SKM-1 treated with dmso at 0.1 percent for 144 hours (cell line): ENCODE measurements around the gene PHLDB3.

ENCODE experiments used
- DNase-seq: peaks from one replicate; lab custom pipeline; 2025; ENCODE audit not compliant: unreplicated experiment; lab: John Stamatoyannopoulos, UW

PHLDB3 gene

DNA sequence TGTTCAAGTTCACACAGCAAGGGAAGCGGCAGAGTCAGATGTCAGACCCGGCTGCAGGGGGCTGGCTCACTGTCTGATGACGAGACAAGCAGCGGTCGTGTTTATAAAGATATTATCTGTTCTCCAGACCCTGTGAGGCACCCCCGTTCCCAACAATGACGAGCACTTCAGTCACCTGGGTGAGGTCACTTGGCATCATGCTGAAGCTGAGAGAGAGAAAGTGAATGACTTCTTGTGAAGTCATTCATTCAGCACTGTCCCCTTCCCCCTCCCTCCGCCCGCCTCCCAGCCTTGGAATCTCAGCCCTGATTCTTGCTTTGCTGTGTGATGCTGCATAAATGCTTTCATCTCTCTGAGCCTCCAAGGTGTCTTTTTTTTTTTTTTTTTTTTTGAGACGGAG is 34.3 kb downstream of the PHLDB3 start:
- no peak for DNase-seq

DNA sequence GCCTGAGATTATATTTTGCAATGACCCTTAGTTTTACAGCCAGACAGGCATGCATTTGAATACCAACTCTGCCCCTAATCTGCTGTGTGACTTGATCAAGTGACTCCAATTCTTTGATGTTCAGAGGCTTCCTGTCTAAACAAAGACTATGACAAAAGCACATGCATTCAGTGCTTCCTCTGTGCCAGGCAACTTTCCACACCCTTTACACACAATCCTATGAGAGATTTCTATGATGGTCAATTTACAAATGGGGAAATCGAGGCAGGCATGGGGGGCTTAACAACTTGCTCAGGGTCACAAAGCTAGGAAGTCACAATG is 35.4 kb downstream of the PHLDB3 start:
- no peak for DNase-seq

DNA sequence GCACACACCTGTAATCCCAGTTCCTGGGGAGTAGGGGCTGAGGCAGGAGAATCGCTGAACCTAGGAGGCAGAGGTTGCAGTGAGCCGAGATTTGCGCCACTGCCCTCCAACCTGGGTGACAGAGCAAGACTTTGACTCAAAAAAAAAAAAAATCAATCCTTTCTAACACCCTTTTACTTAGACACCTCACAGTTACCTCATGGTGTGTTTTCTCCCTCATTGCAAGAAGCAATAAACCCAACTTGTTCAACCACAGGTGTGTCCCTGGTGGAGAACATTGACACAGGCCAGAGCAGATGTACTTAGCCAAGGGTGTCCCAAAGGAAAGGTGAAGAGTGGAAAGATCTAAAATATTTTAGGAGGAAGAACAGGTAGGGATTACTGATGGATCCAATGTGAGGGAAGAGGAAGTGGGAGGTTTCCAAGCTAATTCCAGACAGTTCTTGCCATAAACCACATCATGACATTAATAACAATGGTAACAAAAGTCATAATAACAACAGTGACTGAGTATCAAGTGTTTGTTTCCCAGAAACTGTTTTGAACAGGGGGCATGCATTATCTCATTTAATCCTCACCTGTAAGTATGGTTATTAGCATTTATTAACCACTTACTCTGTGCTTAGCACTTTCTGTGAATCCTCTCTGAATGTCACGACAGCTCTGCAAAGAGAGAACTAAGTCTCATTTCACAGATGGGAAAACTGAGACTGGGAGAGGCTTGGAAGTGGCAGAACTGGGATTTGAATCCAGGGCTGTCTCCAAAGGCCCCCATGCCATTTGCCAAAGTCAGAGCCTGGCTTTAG is 36.0 kb downstream of the PHLDB3 start:
- DNase-seq: no peak

DNA sequence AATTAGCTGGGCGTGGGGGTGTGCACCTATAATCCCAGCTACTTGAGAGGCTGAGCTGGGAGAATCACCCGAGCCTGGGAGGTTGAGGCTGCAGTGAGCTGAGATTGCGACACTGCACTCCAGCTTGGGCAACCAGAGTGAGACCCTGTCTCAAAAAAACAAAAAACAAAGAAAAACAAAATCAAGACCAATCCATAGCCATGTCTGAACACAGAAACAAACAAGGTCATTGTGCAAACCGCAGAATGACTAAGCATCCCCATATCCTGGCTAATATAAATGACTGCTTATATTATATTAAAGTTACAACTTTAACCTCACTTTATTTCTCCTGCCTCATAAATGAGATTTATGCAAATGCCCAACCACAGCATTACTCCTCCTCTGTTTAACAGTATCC is 36.8 kb downstream of the PHLDB3 start:
- no peak for DNase-seq

DNA sequence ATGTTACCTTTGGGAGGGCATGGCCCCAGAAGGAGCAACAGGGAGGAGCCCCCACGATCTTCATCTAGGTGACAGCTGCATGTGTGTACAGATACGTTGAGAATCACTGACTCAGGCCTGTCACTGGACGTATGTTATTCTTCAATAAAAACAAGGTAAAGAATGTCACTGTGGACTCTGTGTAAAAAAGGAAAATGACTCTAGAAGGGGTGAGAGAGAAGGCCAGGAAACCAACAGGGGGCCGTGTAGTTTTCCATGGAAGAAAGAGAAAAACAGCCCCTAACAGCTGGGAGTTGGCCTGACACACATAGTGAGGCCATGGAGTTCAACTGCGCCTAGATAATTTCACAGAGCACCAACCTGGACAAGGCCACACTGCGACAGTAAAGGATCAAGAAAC is 37.3 kb downstream of the PHLDB3 start:
- DNase-seq: no peak

DNA sequence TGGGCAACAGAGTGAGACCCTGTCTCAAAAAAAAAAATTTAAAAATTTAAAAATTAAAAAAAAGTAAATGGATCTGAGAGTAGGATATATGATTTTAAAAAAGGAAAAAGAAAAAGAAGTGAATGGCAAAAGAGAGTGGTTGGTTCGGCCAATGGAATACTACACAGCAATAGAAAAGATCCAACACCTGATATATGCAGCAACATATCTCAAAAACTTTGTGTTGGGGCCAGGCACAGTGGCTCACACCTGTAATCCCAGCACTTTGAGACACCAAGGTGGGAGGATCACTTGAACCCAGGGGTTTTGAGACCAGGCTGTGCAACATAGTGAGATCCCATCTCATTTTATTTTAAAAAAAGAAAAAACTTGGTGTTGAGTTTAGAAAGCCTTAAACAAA is 37.8 kb downstream of the PHLDB3 start:
- no peak for DNase-seq

DNA sequence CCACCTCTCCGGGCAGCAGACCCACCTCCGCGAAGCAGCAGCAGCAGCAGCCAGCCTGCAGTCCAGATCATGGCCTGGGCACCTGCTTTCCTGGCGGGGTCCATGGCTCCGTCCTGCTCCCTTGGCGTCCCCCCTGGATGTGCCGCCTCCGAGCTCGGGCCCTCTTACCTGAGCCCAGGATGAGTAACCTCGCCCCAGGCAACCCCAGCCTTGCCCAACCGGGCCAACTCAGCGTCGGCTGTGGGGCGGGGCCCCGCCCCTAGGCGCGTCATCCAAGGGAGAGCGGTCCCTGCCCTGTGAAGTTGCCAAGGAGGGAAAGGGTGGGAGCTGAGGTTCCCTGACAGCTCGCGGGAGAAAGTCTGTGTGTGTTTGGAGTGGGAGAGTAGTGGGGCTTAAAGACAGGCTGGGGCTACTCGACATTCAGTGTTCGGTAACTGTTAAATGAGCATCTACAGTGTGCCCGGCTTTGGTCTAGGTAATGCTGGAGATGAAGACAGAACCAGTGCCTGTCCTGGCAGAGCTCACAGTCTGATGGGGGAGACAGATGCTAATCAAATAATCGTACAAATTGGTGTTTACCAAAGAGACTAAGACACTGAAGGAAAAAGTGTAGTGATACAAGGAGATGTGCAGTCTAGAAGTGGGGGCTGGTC is 39.0 kb downstream of the PHLDB3 start, which contains the start of gene LYPD3:
Gene LYPD3, minus strand, starts transcription at position 141 of the 653 bp plus-strand sequence. Its CDS starts 37 bp downstream, at position 104.
- DNase-seq: no peak

DNA sequence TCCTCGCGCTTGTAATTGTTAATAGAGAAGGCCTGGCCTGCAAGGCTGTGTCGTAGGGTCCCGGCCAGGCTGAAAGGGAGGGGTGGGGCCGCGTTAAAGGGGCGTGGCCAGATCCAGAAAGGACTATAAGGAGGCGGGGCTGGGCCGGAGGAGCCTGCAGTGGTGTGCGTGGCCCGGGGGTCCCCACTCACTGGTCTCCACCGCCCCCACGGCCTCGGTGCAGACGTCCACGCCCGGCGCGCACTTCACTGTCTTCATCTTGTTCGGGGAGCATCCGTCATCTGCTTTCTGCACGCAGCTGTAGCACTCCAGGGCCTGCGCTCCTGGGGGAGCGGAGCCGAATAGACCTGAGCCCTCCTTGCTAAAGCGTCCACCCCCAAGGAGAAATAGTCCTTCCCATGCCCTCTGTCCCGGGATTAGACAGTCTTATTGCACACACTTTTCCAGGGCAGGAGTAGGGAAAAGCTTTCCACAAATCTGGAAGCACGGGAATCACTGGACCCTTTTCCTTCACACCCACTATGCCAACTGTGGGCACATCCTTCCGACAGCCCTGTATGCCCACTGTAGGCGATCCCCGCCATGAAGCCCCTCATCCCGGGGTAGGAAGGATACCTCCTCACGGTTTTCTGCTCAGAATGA is 40.3 kb downstream of the PHLDB3 start:
- no peak for DNase-seq

DNA sequence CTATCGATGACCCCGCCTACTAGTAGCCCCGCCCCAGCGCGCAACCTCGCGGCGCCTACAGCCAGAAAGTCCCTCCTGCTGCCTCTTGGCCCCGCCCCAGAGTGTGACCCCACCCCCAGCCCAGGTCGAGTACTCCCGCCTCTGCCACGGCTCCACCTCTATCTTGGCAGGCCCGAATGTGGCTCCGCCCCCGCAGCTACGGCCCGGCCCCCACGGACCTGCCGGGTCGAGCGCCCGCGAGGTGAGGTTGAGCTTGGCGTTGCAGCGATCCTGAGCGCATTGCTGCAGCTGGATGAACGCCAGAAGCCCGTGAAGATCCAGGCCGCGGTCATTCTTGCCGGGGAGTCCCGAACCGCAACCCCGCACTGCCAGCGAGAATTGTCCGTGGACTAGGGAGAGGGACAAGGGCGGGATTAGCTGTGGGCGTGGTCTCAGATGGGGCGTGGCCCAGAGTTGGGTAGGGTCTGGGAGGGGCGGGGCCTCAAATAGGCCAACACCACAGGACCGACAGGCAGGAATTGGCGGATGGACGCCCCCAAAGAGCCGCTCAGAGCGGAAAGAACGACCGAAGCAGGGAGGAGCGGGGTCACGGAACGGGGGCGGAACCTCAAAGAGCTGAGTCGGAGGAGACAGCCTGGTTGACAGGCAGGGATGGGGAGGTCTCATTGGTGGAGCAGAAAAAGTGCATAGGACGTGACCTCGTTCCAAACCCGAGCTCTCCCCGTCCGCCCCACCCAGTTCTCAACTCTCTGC is 41.0 kb downstream of the PHLDB3 start:
- peak; percentile 70 for DNase-seq

DNA sequence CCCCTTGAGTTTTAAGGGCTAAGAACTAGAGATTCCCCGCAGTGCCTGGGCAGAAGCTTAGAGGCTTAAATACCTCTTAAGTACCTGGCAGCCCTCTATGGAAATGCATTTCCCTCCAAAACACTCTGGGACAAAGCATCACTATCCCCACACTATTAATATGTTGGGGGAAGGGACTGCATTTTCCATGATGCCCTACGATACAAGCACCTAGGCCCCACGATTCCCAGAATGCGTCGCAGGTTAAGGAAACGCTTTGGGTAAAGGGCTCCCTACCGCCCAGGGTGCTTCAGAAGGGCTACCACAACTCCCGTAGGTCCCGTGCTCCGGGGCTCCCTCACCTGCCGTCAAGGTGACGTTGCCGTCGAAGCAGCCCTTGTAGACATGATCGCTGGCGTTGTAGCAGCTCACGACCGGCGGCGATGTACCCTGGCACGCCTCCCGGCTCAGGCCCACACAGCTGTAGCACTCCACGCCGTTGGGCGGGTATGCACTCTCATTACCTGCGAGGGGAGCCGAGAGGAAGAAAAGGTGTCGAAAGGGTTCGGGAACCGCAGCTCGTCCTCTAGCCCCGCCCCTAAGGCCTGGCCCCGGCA is 41.7 kb downstream of the PHLDB3 start:
- DNase-seq: no peak

DNA sequence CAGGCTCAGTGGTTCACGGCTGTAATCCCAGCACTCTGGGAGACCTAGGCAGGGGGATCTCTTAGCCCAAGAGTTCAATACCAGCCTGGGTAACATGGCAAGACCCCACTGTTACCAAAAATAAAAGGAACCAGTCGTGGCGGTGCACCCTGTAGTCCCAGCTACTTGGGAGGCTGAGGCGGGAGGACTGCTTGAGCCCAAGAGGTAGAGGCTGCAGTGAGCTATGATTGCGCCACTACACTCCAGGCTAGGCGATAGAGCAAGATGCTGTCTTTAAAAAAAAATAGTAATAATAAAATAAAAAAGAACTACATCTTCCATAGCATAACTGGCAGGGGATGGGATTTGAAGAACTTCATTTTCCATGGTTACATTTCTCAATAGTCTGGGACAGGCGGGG is 42.2 kb downstream of the PHLDB3 start:
- DNase-seq: no peak

DNA sequence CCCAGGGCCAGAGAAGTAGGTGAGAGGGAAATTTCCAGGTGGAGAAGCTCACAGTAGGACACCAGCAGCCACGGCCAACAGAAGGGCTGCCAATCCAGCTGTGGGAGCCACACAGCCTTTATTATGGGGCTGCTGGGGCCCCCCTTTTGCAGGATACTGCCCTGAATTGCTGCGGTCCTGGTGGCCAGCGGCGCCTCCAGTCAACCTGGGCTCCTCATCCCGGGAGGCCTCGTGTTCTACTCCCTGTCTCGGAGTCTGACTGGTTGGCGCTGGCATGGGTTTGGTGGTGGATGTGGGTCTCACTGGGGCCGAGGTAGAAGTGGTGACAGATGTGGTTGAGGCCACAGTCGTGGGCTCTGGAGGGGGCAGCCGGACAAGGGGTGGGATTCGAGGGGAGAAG is 43.2 kb downstream of the PHLDB3 start:
- DNase-seq: no peak

DNA sequence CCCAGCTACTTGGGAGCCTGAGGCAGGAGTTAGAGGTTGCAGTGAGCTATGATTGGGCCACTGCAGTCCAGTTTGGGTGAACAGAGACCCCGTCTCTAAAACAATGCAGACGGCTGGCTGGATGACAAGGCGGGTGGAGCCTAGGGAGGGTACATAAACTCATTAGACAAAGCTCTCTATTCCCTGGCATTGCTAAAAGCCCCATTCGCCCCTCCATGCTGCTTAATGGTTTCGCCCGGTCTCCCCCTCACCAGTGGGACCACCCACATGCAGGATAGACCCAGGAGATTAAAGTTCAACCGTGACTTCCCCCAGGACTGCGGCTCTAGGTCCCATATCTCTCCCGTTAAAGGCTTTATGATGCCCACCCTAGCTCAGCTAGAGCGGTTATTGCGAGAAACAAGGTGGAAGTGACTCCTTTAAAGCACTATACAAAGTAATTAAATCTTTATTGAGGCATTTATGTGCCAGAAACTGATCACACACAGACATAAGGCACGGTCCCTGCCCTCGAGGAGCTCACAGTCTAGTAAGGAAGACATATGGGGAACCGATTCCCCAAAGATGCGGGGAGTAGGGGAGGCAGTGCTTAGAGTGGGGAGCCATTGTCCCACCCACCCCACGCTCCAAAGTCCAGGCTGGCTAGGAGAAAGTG is 44.1 kb downstream of the PHLDB3 start:
- no peak for DNase-seq

DNA sequence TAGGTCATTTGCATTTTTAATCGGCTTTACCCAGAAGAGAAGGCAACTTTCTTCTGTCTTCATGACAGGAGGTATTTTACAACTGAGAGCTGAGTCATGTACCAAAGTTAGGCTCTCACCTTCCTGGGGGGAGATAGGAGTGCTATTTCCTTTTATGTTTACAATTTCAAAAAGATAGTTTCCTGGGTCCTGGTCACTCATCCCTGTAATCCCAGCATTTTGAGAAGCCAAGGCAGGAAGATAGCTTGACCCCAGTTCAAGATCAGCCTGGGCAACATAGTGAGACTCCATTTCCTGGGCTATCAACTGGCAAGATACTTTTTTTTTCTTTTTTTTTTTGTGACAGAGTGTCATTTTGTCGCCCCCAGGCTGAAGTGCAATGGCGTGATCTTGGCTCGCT is 46.7 kb downstream of the PHLDB3 start:
- DNase-seq: no peak

DNA sequence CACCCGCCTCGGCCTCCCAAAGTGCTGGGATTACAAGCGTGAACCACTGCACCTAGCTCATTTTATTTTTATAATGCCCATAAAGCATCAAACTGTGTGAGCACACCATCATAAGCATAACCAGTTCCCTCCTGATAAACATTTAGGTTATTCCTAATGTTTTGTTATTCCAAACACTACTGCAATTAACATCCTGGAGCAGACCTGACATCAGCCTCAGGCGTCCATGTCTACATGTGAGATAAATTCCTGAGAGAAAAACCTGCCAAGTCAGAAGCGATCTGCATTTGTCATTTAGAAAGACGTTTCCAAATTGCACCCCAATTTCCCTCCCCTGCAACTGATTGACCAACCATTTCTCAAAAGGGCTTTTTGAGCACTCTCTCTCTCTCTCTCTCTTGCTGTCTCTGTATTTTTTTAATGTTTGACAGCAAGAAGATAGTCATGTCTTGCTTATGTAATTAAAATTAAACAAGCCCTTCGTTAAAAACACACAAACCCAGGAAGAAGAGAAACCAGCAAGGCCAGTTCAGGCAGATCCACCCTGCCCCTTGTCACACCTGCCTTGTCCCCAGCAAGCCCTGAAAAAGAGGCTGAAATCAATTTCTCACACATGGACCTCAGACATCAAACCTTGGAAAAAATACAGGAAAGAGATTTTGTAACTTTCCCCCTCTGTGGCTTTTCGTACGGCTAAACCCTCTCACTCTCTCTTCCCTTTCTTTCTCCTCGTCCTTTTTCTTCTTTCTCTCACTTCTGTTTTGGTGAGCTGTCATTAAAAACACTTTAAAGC is 49.0 kb downstream of the PHLDB3 start:
- no peak for DNase-seq

DNA sequence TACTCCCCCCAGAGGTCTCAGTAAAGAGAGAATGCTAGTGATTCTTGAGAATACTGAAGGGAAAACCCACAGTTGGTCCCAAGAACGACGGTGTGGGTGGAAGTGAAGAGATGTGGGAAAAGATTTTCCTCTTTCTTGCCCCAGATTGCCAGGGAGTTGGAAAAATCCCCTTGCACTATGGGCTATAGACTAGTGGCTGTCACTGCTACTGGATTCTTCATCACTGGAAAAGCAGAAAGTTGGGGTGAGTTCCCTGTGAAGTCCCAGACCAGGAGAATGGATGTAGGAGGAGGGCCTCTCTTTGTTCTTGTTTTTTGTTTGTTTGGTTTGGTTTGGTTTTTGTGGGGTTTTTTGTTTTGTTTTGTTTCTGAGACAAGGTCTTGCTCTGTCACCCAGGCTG is 50.5 kb downstream of the PHLDB3 start:
- no peak for DNase-seq

DNA sequence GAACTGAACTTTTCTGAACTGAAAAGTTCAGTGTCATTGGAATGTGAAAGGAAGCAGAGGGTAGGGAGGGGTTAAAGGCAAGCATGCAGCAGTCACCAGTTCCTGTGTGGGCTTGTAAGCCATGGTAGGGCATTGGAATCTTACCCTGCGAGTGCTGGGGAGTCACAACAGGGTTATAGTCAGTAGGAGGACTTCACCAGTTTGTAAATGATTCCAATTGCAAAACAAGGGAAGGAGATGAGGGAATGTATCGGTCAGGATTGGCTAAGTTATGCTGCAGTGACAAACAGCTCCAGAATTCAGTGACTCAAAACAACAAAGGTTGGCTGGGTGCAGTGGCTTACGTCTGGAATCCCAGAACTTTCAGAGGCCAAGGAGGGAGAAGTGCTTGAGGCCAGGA is 52.0 kb downstream of the PHLDB3 start:
- no peak for DNase-seq

DNA sequence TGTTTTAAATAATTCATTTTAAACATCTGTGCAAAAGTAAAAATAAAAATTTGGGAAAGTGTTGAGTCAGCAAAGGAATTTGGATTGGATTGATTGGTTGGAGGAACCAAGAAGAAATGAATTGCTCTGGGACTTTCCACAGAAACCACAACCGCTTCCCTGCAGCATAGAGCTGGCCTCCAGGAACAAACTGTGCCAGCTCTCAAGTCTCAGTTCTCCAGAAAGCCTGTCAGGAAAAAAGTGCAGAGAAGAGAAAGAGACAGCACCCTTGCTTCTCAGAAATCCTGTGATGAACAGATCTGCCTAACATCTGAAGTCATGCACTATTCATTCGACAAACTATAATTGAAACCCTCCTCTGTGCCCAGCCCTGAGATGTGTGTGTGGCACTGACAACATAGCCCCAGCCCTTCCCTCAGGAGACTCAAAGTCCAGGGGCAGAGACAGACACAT is 54.0 kb downstream of the PHLDB3 start:
- no peak for DNase-seq

DNA sequence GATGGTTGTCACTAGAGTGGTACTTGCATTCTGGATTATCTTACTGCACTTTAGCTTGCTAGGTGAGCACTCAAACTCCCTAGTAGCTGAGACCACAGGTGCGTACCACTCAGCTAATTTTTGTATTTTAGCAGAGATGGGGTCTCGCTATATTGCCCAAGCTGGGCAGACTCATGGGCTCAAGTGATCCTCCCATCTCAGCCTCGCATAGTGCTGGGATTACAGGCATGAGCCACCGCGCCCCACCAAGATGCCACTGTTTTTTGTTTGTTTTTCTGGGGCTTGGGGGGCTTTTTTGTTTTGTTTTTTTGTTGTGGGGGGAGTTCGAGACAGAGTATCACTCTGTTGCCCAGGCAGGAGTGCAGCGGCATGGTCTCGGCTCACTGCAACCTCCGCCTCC is 56.9 kb downstream of the PHLDB3 start:
- no peak for DNase-seq
